Measurements from ENCODE around the gene NIT1.

GRCh38 chr1:161100556-161100955, 17.3 kb upstream of the NIT1 start:
- TF ChIP-seq CTCF (conservative IDR thresholded peaks at IDR 0.05) (no peak), EZH2 (IDR thresholded peaks at IDR 0.05; ENCODE audit: low read depth) (no peak)

Measured in PC-9 (cell line).